Measurements from ENCODE around the gene TMEM236.

DNA sequence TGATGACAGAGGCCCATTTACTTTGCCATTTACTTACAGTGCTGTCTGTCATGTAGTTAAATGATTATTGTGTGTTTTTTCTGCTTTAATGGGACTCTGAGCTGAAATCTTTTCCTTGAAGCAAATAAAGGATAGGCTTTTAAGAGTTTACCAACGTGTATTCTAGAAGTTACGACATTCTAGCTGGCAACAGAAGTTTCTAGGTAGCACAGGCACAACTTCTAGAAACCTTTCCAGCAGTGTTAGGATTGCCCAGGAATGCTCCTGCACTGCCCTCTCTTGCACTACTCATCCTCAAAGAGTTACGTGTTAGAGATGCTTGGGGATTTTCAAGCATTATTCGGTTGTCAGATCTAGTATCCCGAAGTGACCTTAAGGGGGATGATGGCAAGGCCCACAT is 42.5 kb upstream of the TMEM236 start:
- TF ChIP-seq POLR2A (IDR thresholded peaks at IDR 0.05; ENCODE audit: low read depth) = no peak
- TF ChIP-seq, protein P1, sequence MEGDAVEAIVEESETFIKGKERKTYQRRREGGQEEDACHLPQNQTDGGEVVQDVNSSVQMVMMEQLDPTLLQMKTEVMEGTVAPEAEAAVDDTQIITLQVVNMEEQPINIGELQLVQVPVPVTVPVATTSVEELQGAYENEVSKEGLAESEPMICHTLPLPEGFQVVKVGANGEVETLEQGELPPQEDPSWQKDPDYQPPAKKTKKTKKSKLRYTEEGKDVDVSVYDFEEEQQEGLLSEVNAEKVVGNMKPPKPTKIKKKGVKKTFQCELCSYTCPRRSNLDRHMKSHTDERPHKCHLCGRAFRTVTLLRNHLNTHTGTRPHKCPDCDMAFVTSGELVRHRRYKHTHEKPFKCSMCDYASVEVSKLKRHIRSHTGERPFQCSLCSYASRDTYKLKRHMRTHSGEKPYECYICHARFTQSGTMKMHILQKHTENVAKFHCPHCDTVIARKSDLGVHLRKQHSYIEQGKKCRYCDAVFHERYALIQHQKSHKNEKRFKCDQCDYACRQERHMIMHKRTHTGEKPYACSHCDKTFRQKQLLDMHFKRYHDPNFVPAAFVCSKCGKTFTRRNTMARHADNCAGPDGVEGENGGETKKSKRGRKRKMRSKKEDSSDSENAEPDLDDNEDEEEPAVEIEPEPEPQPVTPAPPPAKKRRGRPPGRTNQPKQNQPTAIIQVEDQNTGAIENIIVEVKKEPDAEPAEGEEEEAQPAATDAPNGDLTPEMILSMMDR (IDR thresholded peaks at IDR 0.05) = no peak
